Mesodermal cell (in vitro differentiated cells): Measurements from ENCODE around the gene KRTAP10-1.

Source experiments
- H3K27ac ChIP-seq: 2 replicates; pipeline ENCODE4 v1.7.0; 2013; ENCODE audit warnings: mild to moderate bottlenecking, low read depth, low read length, moderate library complexity; ENCODE audit not compliant: severe bottlenecking
- H3K36me3 ChIP-seq: 2 replicates; pipeline ENCODE4 v1.7.1; 2013; ENCODE audit warnings: mild to moderate bottlenecking, low read length, moderate library complexity; ENCODE audit not compliant: control insufficient read depth, insufficient read depth
- H3K4me1 ChIP-seq: one replicate; pipeline ENCODE4 v1.7.1; 2013; ENCODE audit warnings: mild to moderate bottlenecking, low read length; ENCODE audit not compliant: insufficient read depth, control insufficient read depth, poor library complexity, severe bottlenecking
- H3K4me3 ChIP-seq: 2 replicates; pipeline ENCODE4 v1.7.0; 2013; ENCODE audit warnings: low read length, control low read depth, mild to moderate bottlenecking; ENCODE audit not compliant: insufficient read depth, poor library complexity, severe bottlenecking; ENCODE audit errors: extremely low read depth
- H3K9me3 ChIP-seq: 2 replicates; pipeline ENCODE4 v1.7.1; 2013; ENCODE audit warnings: mild to moderate bottlenecking, low read length, moderate library complexity; ENCODE audit not compliant: control insufficient read depth
- WGBS, 2 experiments: methylation state at CpG; one replicate each; pipeline ENCODE4 v1.1.5; 2013; ENCODE audit warnings: missing lambda C conversion rate in 2 of 2; ENCODE audit not compliant: insufficient coverage in 2 of 2; 5-methylcytosine and 5-hydroxymethylcytosine counted together

Gene KRTAP10-1

GRCh38 chr21:44518686-44519085, 21.3 kb downstream of the KRTAP10-1 start:
- Histone ChIP-seq H3K36me3 (no peaks in the 10 kb centered on the region), H3K27ac (no peak overlapping the region), H3K9me3 (no peaks in the 10 kb centered on the region), H3K4me1 (peaks cover 3% of the 10 kb centered on the region), H3K4me3 (no peak overlapping the region)
- 89% methylated on average over 9 to 10 of the region's 12 CpGs for WGBS, 2 experiments

DNA sequence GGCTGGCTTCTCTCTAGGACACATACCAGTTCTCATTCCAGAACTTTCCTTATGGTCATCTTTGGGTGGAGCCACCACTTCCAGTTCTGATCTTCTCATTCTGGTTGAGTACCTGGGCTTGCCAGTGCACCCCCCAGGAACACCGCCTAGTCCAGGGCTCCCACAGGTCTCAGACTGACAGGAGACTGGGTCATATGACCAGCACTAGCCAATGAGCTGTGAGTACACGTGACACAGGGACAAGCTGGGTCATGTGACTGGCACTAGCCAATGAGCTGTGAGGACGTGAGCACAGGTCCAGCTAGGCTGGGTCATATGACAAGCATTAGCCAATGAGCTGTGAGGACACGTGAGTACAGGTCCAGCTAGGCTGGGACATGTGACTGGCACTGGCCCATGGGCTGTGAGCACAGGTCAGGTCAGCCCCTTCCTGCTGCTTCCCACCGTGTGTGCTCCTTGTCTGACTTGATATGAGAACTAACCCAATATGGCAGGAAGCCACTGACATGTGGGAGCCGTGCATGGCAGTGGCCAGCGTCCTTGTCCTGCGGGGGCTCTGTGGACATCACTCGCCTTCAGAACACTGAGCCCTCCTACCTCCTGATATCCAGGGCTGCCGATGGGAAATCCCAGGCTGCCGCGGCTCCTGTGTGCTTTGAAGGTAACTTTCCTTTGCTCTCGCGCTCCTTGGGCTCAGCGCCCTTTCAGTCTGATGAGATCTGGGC, 22.7 kb downstream of the KRTAP10-1 start:
- H3K4me3 ChIP-seq: no peak overlapping the region
- H3K4me1 ChIP-seq: peaks cover 3% of the 10 kb centered on the region
- H3K27ac ChIP-seq: no peak overlapping the region
- H3K9me3 ChIP-seq: no peaks in the 10 kb centered on the region
- WGBS, 2 experiments: 92 to 95% methylated on average over 12 to 15 of the region's 15 CpGs
- no peaks in the 10 kb centered on the region for H3K36me3 ChIP-seq

- H3K4me3 ChIP-seq: no peak overlapping the region
- no peak overlapping the region for H3K27ac ChIP-seq
- no peaks in the 10 kb centered on the region for H3K9me3 ChIP-seq
- no peaks in the 10 kb centered on the region for H3K36me3 ChIP-seq
- 93 to 98% methylated on average over 8 to 10 of the region's 10 CpGs for WGBS, 2 experiments
- peaks cover 3% of the 10 kb centered on the region for H3K4me1 ChIP-seq
Measured at GRCh38 chr21:44516828-44517174, 23.2 kb downstream of the KRTAP10-1 start.

DNA sequence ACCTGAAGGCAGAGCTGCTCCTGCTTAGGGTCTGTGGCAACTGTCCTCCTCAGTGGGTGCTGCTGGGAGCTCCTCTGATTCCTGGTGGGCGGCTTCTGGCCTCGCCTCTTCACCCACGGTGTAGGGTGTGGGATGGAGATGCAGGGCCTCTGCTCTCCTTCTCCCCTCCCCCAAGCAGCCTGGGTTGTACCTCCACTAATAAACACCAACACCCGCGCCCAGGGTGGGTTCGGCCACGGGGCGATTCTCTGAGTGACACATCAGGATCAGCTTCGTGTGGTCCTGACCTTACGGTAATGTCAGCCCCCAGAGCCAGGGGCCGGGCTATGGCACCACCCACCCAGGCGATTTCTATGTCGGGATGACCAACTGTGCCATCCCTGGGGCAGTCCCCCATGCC, 23.7 kb downstream of the KRTAP10-1 start:
- H3K27ac ChIP-seq: no peak overlapping the region
- 93 to 95% methylated on average over 10 to 13 of the region's 13 CpGs for WGBS, 2 experiments
- H3K4me3 ChIP-seq: no peak overlapping the region
- H3K4me1 ChIP-seq: peaks cover 3% of the 10 kb centered on the region
- H3K9me3 ChIP-seq: no peaks in the 10 kb centered on the region
- no peaks in the 10 kb centered on the region for H3K36me3 ChIP-seq

GRCh38 chr21:44515359-44516165, 24.4 kb downstream of the KRTAP10-1 start:
- 89 to 91% methylated on average over 30 to 31 of the region's 32 CpGs for WGBS, 2 experiments
- Histone ChIP-seq H3K4me1 (peaks cover under 1% of the 10 kb centered on the region), H3K4me3 (no peak overlapping the region)

DNA sequence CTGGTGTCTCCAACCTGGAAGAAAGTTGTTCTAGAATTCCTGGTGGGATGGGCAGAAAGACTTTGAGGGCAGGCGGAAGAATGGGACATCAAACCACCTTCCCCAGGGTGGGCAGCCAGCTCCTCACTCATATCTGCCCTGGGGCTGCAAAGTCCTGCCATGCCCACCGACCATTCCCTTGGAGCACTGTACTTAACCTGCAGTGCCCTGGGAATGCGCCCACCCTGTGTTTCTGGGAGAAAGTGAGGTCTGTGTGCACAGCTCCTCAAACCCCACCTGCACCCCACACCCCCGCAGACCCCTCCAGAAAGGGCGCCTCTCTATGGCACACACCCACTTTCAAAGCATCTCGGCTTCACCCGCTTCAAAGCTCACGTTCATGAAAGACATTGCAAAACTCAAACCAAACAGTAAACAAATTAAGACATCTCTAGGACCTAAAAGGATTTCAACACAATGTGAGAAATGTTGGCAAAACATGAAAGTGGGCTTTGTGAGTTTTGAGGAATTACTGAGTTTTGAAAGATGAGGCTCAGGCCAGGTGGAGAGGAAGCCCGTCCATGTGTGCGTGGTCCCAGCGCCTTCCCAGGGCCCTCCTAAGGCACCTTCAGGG, 25.1 kb downstream of the KRTAP10-1 start:
- peaks cover 2% of the 10 kb centered on the region for H3K4me1 ChIP-seq
- H3K4me3 ChIP-seq: no peak overlapping the region
- H3K9me3 ChIP-seq: no peaks in the 10 kb centered on the region
- WGBS, 2 experiments: 92 to 100% methylated on average over 3 to 7 of the region's 11 CpGs
- no peak overlapping the region for H3K27ac ChIP-seq
- H3K36me3 ChIP-seq: no peaks in the 10 kb centered on the region

More at GRCh38 chr21:44515359-44516165, 24.4 kb downstream of the KRTAP10-1 start:
- no peak overlapping the region for H3K27ac ChIP-seq
- no peaks in the 10 kb centered on the region for H3K9me3 ChIP-seq
- no peaks in the 10 kb centered on the region for H3K36me3 ChIP-seq

DNA sequence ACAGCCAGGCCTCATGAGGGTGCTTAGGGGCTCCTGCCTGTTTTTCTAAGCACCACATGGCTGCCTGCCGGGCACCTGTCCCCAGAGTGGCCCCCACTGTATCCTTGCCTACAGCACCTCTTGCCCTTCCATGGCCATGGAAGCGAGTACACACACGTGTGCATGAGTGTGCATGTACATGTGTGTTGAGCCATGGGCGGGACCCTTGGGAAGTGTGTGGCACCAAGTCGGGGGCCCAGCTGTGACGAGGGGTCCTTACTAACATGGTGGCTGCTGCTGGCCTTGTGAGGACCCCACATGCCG, 25.8 kb downstream of the KRTAP10-1 start:
- Histone ChIP-seq H3K9me3 (no peaks in the 10 kb centered on the region), H3K4me1 (peaks cover 2% of the 10 kb centered on the region), H3K4me3 (no peak overlapping the region), H3K36me3 (no peaks in the 10 kb centered on the region), H3K27ac (no peak overlapping the region)
- WGBS, 2 experiments: 95 to 96% methylated on average over 5 to 7 of the region's 7 CpGs

GRCh38 chr21:44513389-44514217, 26.4 kb downstream of the KRTAP10-1 start:
- Histone ChIP-seq H3K9me3 (no peaks in the 10 kb centered on the region), H3K27ac (no peak overlapping the region), H3K36me3 (no peaks in the 10 kb centered on the region), H3K4me1 (peaks cover 2% of the 10 kb centered on the region), H3K4me3 (no peak overlapping the region)
- WGBS, 2 experiments: 87 to 93% methylated on average over 9 to 13 of the region's 15 CpGs

- Histone ChIP-seq H3K36me3 (no peaks in the 10 kb centered on the region), H3K27ac (no peak overlapping the region), H3K4me3 (no peak overlapping the region), H3K9me3 (no peaks in the 10 kb centered on the region), H3K4me1 (peaks cover 2% of the 10 kb centered on the region)
- 86 to 91% methylated on average over 16 to 20 of the region's 21 CpGs for WGBS, 2 experiments
Measured at GRCh38 chr21:44512496-44513388, 27.3 kb downstream of the KRTAP10-1 start.

DNA sequence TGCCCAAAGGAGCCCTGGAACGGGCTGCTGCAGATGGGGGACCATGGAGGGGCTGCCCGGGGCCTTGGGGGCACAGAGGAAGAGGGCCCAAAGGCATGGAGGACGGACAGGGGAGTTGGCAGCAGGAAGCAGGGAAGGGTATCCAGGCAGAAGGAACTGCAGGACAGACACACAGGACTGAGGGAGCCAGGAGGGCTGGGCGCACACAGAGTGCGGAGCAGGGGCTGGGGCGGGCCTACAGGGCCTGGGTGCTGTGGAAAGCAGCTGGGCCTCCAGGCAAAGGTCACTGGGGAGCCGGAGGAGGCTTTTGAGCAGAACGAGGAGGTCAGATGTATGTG, 28.1 kb downstream of the KRTAP10-1 start:
- no peaks in the 10 kb centered on the region for H3K36me3 ChIP-seq
- no peaks in the 10 kb centered on the region for H3K9me3 ChIP-seq
- H3K4me1 ChIP-seq: peaks cover 2% of the 10 kb centered on the region
- no peak overlapping the region for H3K4me3 ChIP-seq
- 88 to 93% methylated on average over 8 of the region's 8 CpGs for WGBS, 2 experiments
- no peak overlapping the region for H3K27ac ChIP-seq
